NCI-H1417 treated with DMSO at 0.1 percent for 48 hours (cell line): ENCODE measurements around the gene LRRK1.

ENCODE experiments used
- DNase-seq: peaks from one replicate; lab custom pipeline; 2025; lab: John Stamatoyannopoulos, UW

Gene LRRK1

GRCh38 chr15:101006931-101007691 lies 88.0 kb downstream of the LRRK1 start:
- DNase-seq = peak; percentile 18

GRCh38 chr15:101008158-101009139 lies 89.3 kb downstream of the LRRK1 start:
- DNase-seq = peak; percentile 78

- DNase-seq = no peak
Observed at GRCh38 chr15:101009176-101009575, 90.0 kb downstream of the LRRK1 start.

- DNase-seq = no peak
Observed at GRCh38 chr15:101010781-101011180, 91.6 kb downstream of the LRRK1 start.

- DNase-seq = no peak
Observed at GRCh38 chr15:101012326-101013200, 93.4 kb downstream of the LRRK1 start.

- no peak for DNase-seq
Observed at GRCh38 chr15:101013201-101013550, 94.0 kb downstream of the LRRK1 start.

GRCh38 chr15:101013769-101014675 lies 94.9 kb downstream of the LRRK1 start:
- peak; percentile 52 for DNase-seq

- peak; percentile 6 for DNase-seq
Observed at GRCh38 chr15:101014921-101015841, 96.0 kb downstream of the LRRK1 start.

- DNase-seq = no peak
Observed at GRCh38 chr15:101016581-101016980, 97.4 kb downstream of the LRRK1 start.

- no peak for DNase-seq
Observed at GRCh38 chr15:101017093-101017754, 98.1 kb downstream of the LRRK1 start.

- DNase-seq = no peak
Observed at GRCh38 chr15:101018016-101018415, 98.9 kb downstream of the LRRK1 start.

- no peak for DNase-seq
Observed at GRCh38 chr15:101018450-101018849, 99.3 kb downstream of the LRRK1 start.

GRCh38 chr15:101019366-101019896 lies 100.3 kb downstream of the LRRK1 start:
- no peak for DNase-seq

- DNase-seq = no peak
Observed at GRCh38 chr15:101020451-101020850, 101.3 kb downstream of the LRRK1 start.

GRCh38 chr15:101020945-101021344 lies 101.8 kb downstream of the LRRK1 start:
- DNase-seq = no peak

- DNase-seq = no peak
Observed at GRCh38 chr15:101022306-101022705, 103.1 kb downstream of the LRRK1 start.

- no peak for DNase-seq
Observed at GRCh38 chr15:101022876-101023275, 103.7 kb downstream of the LRRK1 start.

GRCh38 chr15:101023501-101024072 lies 104.4 kb downstream of the LRRK1 start:
- DNase-seq = no peak
